Subcutaneous adipose tissue (tissue), 4 donors: ENCODE results near the gene ABCC8. TPM values are rescaled to one million over a fixed set of nuclear protein-coding genes. Genes with fewer than 3 reads are reported as not detected.

Source experiments
- total RNA-seq, 4 donors: library from RNA; depleted of rRNA; stranded (reverse); fragments of >200 nt; gene quantifications; one replicate each; pipeline ENCODE4 v1.1.0, GENCODE V29; 2016
- TF ChIP-seq, protein P1 (sequence below): fragments of 450-650 bp; IDR thresholded peaks from one replicate; pipeline ENCODE4 v1.5.1; 2016; ENCODE audit warnings: low read depth, mild to moderate bottlenecking, control low read depth, antibody characterized with exemption, moderate library complexity

The ABCC8 gene
- total RNA-seq, 4 donors from 2014 or later, result 0.16 to 0.51 TPM; not detected in 2

DNA sequence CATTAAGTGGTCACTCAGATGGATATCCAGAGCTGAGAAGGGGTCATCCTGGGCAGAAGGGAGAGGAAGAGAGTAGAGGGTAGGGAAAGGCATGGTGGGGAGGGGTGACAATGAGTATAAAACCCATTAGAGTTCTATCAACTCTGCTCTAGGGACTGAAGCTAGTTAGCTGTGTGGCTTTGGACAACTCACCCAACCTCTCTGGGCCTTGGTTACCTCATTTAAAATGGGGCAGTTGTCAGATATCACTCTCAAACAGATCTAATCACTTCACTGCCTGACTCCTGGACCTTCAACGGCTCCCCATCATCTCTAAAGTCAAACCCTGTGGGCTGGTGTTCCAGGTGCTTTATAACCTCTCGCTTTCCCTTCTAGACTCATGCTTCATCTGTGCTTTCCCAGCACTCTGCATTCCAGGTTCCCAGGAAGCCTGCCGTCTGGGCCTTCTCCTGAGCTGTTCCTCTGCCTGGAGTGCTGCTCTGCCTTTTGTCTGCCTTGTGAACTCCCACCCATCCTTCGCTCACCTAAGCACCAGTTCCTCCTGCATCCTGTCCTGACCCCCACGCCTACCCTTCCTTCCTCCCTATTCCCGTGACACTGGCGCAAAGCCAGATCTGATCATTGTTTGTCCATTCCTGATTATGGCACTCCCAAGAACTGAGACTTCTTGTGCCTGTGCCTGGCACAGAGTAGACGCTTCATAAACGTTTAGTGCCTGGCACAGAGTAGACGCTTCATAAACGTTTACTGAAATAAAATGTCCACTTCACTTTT lies 65.9 kb downstream of the ABCC8 start:
- TF ChIP-seq, protein P1, sequence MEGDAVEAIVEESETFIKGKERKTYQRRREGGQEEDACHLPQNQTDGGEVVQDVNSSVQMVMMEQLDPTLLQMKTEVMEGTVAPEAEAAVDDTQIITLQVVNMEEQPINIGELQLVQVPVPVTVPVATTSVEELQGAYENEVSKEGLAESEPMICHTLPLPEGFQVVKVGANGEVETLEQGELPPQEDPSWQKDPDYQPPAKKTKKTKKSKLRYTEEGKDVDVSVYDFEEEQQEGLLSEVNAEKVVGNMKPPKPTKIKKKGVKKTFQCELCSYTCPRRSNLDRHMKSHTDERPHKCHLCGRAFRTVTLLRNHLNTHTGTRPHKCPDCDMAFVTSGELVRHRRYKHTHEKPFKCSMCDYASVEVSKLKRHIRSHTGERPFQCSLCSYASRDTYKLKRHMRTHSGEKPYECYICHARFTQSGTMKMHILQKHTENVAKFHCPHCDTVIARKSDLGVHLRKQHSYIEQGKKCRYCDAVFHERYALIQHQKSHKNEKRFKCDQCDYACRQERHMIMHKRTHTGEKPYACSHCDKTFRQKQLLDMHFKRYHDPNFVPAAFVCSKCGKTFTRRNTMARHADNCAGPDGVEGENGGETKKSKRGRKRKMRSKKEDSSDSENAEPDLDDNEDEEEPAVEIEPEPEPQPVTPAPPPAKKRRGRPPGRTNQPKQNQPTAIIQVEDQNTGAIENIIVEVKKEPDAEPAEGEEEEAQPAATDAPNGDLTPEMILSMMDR, result no peak

DNA sequence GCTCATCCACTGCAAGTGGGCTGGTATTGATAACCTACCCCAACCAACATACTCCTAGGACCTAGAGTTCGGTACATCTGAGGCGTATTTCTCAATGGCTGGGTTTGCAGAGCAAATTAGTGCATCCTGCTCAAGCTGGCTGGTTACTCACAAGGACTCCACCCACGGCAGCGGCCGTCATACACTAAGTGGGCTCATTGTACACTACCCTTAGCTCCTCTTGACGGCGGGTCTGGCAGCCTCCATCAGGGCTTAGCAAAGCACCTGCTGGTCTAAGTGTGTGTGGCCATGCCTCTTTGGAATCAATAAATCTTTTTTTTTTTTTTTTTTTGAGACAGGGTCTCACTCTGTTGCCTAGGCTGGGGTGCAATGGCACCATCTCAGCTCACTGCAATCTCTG lies 68.0 kb downstream of the ABCC8 start:
- TF ChIP-seq, protein P1, result no peak

DNA sequence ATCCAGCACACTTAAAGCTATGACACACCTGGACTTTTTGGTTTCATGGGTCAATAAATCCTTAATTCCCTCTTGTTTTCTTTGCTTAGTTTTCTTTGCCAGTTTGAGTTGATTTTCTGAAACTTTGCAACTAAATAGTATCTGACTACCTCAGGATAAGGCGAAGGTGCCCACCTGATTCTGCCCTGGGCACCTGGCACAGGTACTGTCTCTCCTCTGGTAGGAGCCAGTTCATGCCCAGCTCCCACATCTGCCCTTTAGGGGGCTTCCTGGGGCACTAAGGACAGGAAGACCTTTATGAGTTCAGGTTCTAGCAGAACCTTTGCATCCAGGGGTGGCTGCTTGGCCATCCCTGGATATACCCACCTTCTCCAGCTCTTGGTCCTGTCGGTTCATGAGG lies 68.6 kb downstream of the ABCC8 start:
- TF ChIP-seq, protein P1, result no peak

DNA sequence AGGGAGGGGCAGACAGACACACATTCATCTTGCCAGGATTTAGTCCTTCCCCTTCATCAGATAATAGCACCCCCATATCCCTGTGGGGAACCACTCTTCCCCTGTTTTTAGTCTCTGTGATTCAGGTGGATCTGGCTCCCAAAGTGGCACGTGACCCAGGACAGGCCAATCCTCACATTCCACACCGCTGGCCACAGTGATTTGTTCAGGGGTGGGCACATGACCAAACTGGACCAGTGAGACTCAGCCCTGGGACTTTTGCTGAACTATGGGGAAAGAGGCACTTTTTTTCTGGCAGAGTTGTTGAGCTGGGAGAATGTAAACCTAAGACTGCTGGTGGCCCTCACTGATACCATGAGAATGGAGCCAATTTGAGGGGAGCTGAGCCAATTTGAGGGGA lies 69.1 kb downstream of the ABCC8 start:
- TF ChIP-seq, protein P1, result no peak

DNA sequence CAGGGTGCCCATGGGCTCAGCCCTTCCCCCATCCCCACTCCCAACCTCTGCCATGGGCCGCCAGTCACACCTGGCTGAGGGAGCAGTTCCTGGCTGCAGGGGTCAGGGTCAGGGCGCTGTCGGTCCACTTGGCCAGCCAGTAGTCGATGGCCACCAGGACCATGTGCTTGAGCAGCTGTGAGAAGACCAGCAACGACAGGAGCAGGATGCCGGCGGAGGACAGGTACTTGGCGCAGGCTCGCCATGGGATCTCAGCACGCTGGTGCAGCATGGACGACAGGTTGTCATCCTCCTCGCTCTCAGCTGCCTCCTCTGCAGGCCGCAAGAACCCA lies 69.9 kb downstream of the ABCC8 start:
- TF ChIP-seq, protein P1, result no peak

DNA sequence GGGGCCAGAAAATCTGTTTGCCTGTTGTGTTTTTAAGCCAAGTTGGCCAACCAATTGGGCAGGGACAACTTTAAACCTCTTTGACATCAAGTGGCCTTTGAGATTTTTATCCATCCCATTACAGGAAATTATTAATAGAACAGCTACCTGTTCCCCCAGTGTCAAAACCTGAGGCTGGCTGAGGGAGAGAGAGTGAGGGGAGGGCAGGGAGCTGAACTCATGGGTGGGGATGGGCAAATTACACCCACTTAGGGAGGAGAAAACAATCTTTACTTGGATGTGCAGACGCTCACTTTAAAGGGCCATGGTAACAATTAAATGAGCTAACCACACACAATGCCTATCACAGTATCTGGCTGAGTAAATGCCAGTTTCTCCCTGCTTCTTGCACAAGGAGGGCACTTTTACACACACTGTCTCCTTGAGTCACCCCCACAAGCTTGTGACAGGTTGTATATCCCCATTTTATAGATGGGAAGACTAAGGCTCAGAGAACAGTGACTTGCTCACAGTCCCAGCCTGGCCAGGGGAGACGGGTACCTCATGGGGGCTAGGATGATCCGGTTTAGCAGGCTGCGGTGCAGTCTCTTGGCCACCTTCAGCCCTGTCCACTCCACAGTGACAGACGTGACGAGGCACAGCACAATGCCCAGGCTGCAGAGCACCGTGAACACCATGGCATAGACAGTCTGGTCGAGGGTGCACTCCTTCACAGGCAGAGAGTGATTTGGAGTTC lies 70.4 kb downstream of the ABCC8 start:
- TF ChIP-seq, protein P1, result no peak

DNA sequence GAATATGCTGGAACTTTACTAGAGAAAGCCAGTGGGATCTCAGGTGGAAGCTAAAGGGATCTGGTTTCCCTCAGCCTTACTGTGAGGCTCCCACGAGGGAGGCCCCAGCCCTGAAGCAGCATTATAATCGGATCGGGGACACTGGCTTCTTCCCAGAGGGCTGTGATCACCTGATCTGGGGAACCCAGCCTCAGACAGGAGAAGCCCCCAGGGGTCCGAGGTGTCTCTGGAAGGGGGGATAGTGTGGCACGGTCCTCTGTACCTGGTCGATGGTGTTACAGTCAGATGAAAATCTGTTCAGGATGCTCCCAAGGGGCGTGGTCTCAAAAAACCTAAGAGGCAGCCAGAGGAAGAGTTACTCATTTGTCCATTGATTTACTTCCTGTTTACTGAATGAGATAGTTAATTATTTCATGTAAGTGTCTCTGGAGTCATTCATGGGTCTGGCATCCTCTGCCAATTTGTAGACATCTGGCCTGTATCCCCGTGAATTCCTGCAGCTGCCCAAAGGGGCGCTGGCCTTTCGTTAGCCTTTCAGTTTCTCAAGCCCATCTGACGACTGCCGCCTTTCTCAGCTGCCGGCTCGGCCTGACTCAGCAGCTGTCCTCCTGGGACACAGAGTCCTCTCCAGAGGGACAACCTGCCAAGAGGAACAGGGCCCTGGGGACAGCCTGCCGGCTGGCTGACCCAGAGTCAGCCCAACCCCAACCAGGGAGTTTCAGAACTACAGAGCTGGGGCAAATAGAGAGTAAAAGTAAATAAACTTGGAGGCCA lies 71.2 kb downstream of the ABCC8 start:
- TF ChIP-seq, protein P1, result no peak
